ENCODE data around the gene LRRC8A.
"Not testable (repeated sequence)": the region's sequence is repeated elsewhere in the genome, so short reads cannot be mapped to it uniquely, and the experiment has no call there.

The LRRC8A gene

DNA sequence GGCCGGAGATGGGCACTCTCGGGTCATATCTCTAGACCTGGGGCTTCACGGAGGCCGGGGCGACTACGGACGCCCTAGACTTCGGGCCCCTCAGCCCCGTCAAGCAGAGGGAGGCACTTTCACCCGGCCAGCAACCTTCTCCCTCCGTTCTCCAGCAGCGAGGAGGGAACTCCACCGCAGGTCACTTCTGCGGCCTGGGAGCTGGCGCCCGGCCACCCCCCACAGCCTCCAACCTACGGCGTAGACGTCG is 65.3 kb downstream of the LRRC8A start:
- peak overlapping the region; percentile 96 for H3K9ac ChIP-seq (ENCODE audit: low read length)
- no peak overlapping the region for H2BK12ac ChIP-seq (ENCODE audit: low read length)
- peaks cover 11% of the 10 kb centered on the region for H3K79me1 ChIP-seq (ENCODE audit: low read length)
- peak overlapping the region; percentile 74 for H3K18ac ChIP-seq (ENCODE audit: low read length)
- peak overlapping the region; percentile 86 for H3K14ac ChIP-seq (ENCODE audit: low read length)
- H3K4me1 ChIP-seq (ENCODE audit: control insufficient read depth in 1 of 2, insufficient read depth in 2 of 2, low read length in 2 of 2) = peaks cover 14 to 20% of the 10 kb centered on the region in 2 experiments
- H2BK5ac ChIP-seq (ENCODE audit: low read depth, low read length, poor library complexity) = peak overlapping the region; percentile 53
- peak overlapping the region; percentile 7 for H3K27ac ChIP-seq (ENCODE audit: low read depth, low read length)
- DNase-seq = no peak
- H3K79me2 ChIP-seq (ENCODE audit: control insufficient read depth, insufficient read depth, low read length, poor library complexity) = peaks cover 10% of the 10 kb centered on the region
- peak overlapping the region; percentile 99 for H3K4me3 ChIP-seq (ENCODE audit: low read depth, low read length)
- peaks cover 7 to 8% of the 10 kb centered on the region in 2 experiments for H3K36me3 ChIP-seq (ENCODE audit: control insufficient read depth in 1 of 2, insufficient read depth in 2 of 2, low read length in 2 of 2)
- H3K4me2 ChIP-seq (ENCODE audit: low read length) = peak overlapping the region; percentile 80
- no CpG with 5 or more reads among the region's 20 CpGs for WGBS (ENCODE audit: extremely low coverage, insufficient coverage, insufficient read length)
- H3K23ac ChIP-seq (ENCODE audit: low read length) = no peak overlapping the region
- peak overlapping the region; percentile 71 for H4K91ac ChIP-seq (ENCODE audit: low read depth, low read length)
- H4K12ac ChIP-seq (ENCODE audit: low read depth, low read length) = peak overlapping the region; percentile 89
- peak overlapping the region; percentile 21 for H2BK120ac ChIP-seq (ENCODE audit: insufficient read depth, low read length, poor library complexity)
- peak overlapping the region; percentile 71 for H2AFZ ChIP-seq (ENCODE audit: insufficient read depth, low read length, poor library complexity)
- H3K9me3 ChIP-seq (ENCODE audit: insufficient read depth, low read depth, low read length) = no peaks in the 10 kb centered on the region
- no peak overlapping the region for H2AK5ac ChIP-seq (ENCODE audit: low read length)
- peak overlapping the region; percentile 88 for H4K8ac ChIP-seq (ENCODE audit: low read depth, low read length)
- H3K4ac ChIP-seq (ENCODE audit: low read depth, low read length) = peak overlapping the region; percentile 29
- no peaks in the 10 kb centered on the region for H3K27me3 ChIP-seq (ENCODE audit: insufficient read depth, low read length)

DNA sequence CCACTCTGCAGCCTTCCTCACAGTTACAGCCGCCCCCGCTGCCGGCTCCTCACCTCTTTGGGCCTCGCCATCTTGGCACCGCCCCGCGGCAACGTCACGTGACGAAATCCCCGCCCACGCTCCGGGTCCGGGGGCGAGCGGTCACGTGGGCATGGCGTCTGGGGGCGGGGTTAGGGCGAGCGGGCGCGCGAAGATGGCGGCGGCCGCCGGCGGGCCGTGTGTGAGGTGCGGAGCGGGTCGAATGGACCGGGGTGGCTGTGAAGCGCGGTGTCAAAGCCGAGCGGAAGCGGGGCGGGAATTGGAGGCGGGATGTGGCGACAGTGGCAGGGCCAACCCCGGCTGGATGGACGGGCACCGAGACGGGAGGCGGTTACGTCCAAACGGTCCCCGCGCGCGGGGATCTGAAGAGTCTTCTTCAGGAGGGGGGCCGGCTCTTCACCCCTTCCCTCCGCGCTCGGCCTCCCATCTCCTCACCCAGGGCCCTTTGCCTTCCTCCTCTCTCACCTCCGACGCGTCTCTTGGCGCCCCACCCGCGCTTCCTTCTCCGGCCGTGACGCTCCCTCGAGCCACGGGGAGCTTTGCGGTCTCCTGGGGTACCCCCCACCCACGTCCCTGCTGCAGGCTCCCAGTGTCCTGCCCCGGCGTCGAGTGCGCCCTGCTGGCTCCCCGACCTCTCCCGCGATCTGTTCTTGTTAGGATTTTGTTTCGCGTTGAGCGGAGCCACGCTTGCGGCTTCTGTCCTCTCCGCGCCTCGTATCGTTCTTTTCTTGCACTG is 65.8 kb downstream of the LRRC8A start, which contains the start of the genes DOLK and NUP188:
Gene DOLK (minus strand): TSS at position 77 of the 775 bp plus-strand sequence. CDS start 300 bp downstream, outside the sequence.
Gene NUP188 (plus strand): TSS at position 173 of the 775 bp plus-strand sequence. CDS start 21 bp downstream, at position 194.
- H4K91ac ChIP-seq (ENCODE audit: low read depth, low read length) = peak within 1 kb of the TSS; percentile 71
- no CpG with 5 or more reads among the region's 86 CpGs for whole genome bisulfite sequencing (ENCODE audit: extremely low coverage, insufficient coverage, insufficient read length)

DNA sequence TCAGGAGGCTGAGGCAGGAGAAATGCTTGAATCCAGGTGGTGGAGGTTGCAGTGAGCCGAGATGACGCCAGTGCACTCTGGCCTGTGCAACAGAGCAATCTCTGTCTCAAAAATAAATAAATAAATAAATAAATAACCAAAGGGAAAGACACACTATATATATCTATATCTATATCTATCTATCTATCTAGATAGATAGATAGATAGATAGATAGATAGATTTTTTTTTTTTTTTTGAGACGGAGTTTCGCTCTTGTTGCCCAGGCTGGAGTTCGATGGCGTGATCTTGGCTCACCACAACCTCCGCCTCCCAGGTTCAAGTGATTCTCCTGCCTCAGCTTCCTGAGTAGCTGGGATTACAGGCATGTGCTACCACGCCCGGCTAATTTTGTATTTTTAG is 79.5 kb downstream of the LRRC8A start:
- H3K4me3 ChIP-seq (ENCODE audit: low read depth, low read length); H3K4me1 ChIP-seq (ENCODE audit: control insufficient read depth in 1 of 2, insufficient read depth in 2 of 2, low read length in 2 of 2); H3K79me1 ChIP-seq (ENCODE audit: low read length); H2BK120ac ChIP-seq (ENCODE audit: insufficient read depth, low read length, poor library complexity); H4K12ac ChIP-seq (ENCODE audit: low read depth, low read length); H3K4ac ChIP-seq (ENCODE audit: low read depth, low read length); H2AFZ ChIP-seq (ENCODE audit: insufficient read depth, low read length, poor library complexity); H4K8ac ChIP-seq (ENCODE audit: low read depth, low read length); H3K23ac ChIP-seq (ENCODE audit: low read length); H2BK12ac ChIP-seq (ENCODE audit: low read length); H3K4me2 ChIP-seq (ENCODE audit: low read length); H3K18ac ChIP-seq (ENCODE audit: low read length); H2BK5ac ChIP-seq (ENCODE audit: low read depth, low read length, poor library complexity); H3K27ac ChIP-seq (ENCODE audit: low read depth, low read length); H4K91ac ChIP-seq (ENCODE audit: low read depth, low read length); H3K79me2 ChIP-seq (ENCODE audit: control insufficient read depth, insufficient read depth, low read length, poor library complexity); H3K14ac ChIP-seq (ENCODE audit: low read length); H3K27me3 ChIP-seq (ENCODE audit: insufficient read depth, low read length); H3K9ac ChIP-seq (ENCODE audit: low read length); DNase-seq; H2AK5ac ChIP-seq (ENCODE audit: low read length); H3K9me3 ChIP-seq (ENCODE audit: insufficient read depth, low read depth, low read length): not testable (repeated sequence)
- no CpG with 5 or more reads among the region's 9 CpGs for WGBS (ENCODE audit: extremely low coverage, insufficient coverage, insufficient read length)
- peaks cover 12 to 22% of the 10 kb centered on the region in 2 experiments for H3K36me3 ChIP-seq (ENCODE audit: control insufficient read depth in 1 of 2, insufficient read depth in 2 of 2, low read length in 2 of 2)

More for the DNA sequence above, 65.8 kb downstream of the LRRC8A start, which contains the start of the genes DOLK and NUP188:
- Histone ChIP-seq H3K4me3 (ENCODE audit: low read depth, low read length) (peak within 1 kb of the TSS; percentile 99), H3K18ac (ENCODE audit: low read length) (peak within 1 kb of the TSS; percentile 89), H3K79me1 (ENCODE audit: low read length) (peaks cover 11% of the 10 kb centered on the region), H3K79me2 (ENCODE audit: control insufficient read depth, insufficient read depth, low read length, poor library complexity) (peaks cover 10% of the 10 kb centered on the region), H4K12ac (ENCODE audit: low read depth, low read length) (peak within 1 kb of the TSS; percentile 89), H3K36me3 (ENCODE audit: control insufficient read depth in 1 of 2, insufficient read depth in 2 of 2, low read length in 2 of 2) (peaks cover 7 to 10% of the 10 kb centered on the region in 2 experiments), H2BK12ac (ENCODE audit: low read length) (peak within 1 kb of the TSS; percentile 21), H3K4me2 (ENCODE audit: low read length) (peak within 1 kb of the TSS; percentile 87), H3K9ac (ENCODE audit: low read length) (peak within 1 kb of the TSS; percentile 97), H3K4me1 (ENCODE audit: control insufficient read depth in 1 of 2, insufficient read depth in 2 of 2, low read length in 2 of 2) (peaks cover 14 to 20% of the 10 kb centered on the region in 2 experiments), H2AFZ (ENCODE audit: insufficient read depth, low read length, poor library complexity) (peak within 1 kb of the TSS; percentile 96), H2AK5ac (ENCODE audit: low read length) (peak within 1 kb of the TSS; percentile 57), H3K27me3 (ENCODE audit: insufficient read depth, low read length) (no peaks in the 10 kb centered on the region), H3K27ac (ENCODE audit: low read depth, low read length) (peak within 1 kb of the TSS; percentile 48), H3K9me3 (ENCODE audit: insufficient read depth, low read depth, low read length) (no peaks in the 10 kb centered on the region), H3K14ac (ENCODE audit: low read length) (peak within 1 kb of the TSS; percentile 92), H3K4ac (ENCODE audit: low read depth, low read length) (peak within 1 kb of the TSS; percentile 71), H4K8ac (ENCODE audit: low read depth, low read length) (peak within 1 kb of the TSS; percentile 92), H2BK5ac (ENCODE audit: low read depth, low read length, poor library complexity) (peak within 1 kb of the TSS; percentile 59), H3K23ac (ENCODE audit: low read length) (no peak within 1 kb of the TSS), H2BK120ac (ENCODE audit: insufficient read depth, low read length, poor library complexity) (peak within 1 kb of the TSS; percentile 77)
- peak; percentile 90 to 99 for DNase-seq
